Uterus (tissue), 2 donors: Measurements from ENCODE around the gene CELF2.

ENCODE experiments used
- CTCF ChIP-seq, 4 experiments: fragments of 200-600 bp in 2 of 4; fragments of 450-650 bp in 2 of 4; sonication (generic) in 2 of 4; IDR thresholded peaks; one replicate each; pipeline ENCODE4 v1.5.1; 2016 to 2019; ENCODE audit warnings: antibody characterized with exemption in 4 of 4, mild to moderate bottlenecking in 2 of 4, moderate library complexity in 1 of 4
- POLR2A ChIP-seq, 2 donors: fragments of 450-650 bp; IDR thresholded peaks; one replicate each; pipeline ENCODE4 v1.6.1; 2016; ENCODE audit warnings: antibody characterized with exemption in 2 of 2, mild to moderate bottlenecking in 1 of 2, moderate library complexity in 1 of 2

DNA sequence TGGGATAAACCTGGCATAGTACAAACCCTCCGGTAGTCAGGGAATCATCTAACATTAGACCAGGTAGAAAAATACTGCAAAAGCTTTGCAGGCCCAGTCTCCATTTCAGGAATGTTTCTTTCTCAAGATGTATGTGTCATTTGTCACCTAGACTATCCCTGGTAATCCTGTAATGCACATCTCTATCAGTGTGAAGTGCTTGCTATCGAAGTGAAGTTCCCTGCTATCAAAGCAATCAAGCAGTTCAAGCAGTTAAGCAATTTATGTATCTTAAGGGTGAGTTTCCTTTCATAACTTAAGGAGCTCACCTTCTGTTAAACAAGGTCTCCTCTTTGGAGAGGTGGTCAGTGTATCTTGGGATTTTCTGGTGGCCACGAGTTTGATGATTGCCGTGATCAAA lies 47.2 kb downstream of the CELF2 start:
- TF ChIP-seq CTCF (IDR thresholded peaks at IDR 0.05) (no peak), POLR2A (IDR thresholded peaks at IDR 0.05) (no peak)
